HG02970 (cell line): ENCODE results near the gene PPP1R16B.
"Not testable (repeated sequence)": the region's sequence is repeated elsewhere in the genome, so short reads cannot be mapped to it uniquely, and the experiment has no call there.

ENCODE experiments used
- ATAC-seq: cut with Tn5 transposase; IDR thresholded peaks from one replicate; pipeline ENCODE4 v1.9.1; 2021; ENCODE audit warnings: mild to moderate bottlenecking, moderate library complexity, moderate number of reproducible peaks; ENCODE audit not compliant: unreplicated experiment, low FRiP score

The PPP1R16B gene

GRCh38 chr20:38953630-38954340 lies 148.3 kb downstream of the PPP1R16B start:
- no peak for ATAC-seq

DNA sequence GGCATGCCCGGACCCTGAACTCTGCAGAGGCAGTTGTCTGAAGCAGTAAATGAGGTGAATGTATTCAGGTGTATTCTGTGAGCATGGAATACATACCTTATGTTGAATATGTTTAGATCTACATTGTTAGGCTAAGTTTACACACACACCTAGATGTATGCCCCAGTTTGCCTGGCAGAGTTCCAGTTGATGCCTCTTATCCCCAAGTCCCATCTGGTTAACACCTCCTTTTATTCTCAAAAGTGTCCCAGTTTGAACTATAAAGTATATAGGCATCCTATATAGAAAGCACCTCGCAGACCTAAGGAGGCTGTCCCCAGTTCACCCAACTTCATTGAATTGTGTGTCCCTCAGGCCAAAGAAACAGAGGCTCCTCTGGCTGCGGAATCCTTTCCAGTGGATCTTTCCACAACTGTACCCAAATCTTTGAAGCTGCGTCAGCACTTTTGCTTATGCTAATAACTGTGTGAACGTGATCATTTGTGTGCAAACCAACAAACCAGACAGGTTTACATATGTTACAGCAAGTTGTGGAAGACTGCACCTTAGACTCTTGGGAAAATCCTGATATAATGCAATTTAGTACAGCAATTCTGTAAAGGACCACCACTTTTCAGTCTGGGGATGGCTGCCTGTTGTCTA lies 151.9 kb downstream of the PPP1R16B start:
- no peak for ATAC-seq

GRCh38 chr20:38957915-38958485 lies 152.5 kb downstream of the PPP1R16B start:
- ATAC-seq = no peak

- not testable (repeated sequence) for ATAC-seq
Observed at GRCh38 chr20:38960187-38960687, 154.7 kb downstream of the PPP1R16B start.

DNA sequence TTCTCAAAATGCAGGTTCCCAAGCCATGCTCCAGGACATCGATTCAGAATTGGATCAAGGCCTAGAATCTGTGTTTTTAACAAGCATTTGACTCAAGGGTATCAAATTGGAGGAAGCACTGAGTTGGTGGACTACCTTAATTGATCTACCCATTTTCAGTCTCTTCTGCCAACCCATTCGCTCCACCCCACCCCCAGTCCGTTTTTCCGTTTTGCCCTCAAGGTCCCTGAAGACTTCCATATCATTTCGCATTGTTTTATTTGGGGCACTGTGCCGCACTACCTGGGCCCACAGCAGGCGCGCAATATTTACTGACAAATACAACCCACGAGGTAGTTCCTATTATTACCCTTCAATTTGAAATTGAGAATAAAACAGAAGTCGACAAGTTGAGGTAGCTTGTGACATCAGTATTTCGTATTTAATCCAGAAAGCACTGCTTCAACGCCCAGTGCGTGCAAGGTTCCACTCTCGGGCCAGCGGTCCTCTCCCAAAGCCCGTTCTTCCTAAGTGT lies 156.1 kb downstream of the PPP1R16B start:
- no peak for ATAC-seq

DNA sequence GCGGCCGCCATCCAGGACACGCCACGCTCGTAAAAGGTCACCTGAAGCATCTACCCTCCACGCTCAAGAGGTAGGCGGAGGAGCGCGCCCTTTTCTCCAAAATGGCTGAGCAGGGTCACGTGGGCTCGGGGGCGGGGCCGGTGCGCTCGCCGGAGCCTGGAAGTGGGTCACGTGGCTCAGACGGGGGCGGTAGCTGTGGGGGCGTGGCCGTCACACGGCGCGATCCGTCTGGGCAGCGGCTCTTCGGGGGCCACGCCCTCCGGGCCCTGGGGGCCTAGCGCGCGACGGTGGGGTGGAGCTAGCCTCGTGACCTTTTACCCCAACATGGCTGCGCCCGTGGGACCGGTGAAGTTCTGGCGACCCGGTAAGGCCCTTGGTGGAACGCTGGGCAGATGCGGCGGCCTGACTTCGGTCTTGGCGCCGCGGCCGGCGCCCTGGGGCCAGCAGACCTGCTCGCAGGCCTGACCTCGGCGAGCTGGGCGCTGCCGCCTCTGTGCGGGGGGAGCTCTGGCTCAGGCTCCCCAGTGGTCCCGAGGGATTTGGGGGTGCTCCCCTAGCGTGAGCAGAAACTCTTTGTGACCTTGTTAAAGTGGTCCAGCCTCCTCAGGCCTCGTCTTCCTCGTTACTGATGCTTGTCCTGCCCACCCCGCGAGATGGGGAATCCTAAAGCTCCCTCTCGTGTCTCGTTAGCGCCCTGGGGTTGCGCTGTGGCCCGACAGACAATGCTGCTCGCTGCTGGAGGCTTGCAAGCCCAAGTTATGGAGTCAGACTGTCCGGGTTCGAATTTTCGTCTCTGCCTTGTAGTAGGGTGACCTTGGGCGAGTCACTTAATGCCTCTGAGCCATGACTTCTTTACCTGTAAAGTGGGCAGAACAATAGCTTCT lies 156.8 kb downstream of the PPP1R16B start, which contains the start of gene DHX35:
Gene DHX35, plus strand, starts transcription at position 301 of the 884 bp plus-strand sequence. Its CDS starts 24 bp downstream, at position 325.
- peak; percentile 98 for ATAC-seq

GRCh38 chr20:38962928-38963401 lies 157.5 kb downstream of the PPP1R16B start:
- no peak for ATAC-seq

DNA sequence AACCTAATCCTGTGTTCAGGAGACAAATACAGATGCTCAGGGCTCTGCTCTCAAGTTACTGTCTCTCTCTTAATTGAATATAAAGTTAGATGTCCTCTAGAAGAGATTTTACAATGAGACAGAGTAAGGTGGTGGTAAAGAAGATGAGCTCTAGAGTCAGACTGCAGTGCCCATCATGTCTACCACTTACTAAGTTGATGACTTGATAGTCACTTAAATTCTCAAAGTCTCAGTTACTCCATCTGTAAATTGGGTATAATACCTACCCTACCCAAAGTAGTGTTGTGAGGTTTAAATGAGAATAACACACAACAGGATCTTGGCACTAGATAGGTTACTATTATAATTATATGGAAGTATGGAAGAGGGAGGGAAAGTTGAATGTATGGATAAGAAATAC lies 158.2 kb downstream of the PPP1R16B start:
- no peak for ATAC-seq

GRCh38 chr20:38965264-38965663 lies 159.8 kb downstream of the PPP1R16B start:
- no peak for ATAC-seq

DNA sequence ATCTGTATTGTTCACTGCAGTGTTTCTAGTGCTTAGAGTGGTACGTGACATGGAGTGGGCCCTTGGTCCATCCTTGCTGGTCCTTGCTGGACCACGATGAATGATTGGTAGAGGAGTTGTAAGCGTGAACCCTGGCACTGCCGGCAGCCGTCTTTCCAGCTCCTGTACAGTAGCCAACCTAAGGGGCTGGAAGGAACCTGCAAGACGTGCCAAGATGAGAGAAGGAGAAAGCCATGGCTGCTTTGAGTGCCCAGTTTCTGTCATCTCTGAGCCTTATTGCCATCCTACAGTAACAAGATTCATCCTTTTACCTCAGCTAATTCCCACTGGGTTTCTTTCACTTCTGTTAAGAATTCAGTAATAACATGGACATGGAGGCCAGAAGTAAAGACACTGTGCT lies 162.6 kb downstream of the PPP1R16B start:
- ATAC-seq = no peak

DNA sequence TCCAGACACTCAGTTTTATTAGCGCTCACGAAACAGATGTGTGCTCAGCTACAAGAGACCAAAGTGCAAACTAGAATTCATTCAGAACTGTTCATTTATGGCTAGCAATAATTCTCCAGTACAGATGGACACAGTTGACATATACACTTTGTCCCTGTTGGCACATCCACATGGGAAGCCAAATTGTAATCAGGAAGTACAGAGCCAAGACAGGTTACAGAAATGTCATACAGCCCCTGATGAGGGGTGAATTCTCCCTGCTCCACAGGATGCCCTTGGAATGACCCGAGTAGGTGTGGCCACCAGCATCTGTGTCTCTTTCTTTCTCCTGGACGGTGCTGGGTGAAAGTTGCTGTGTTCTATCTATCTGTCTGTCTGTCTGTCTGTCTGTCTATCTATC lies 164.2 kb downstream of the PPP1R16B start:
- no peak for ATAC-seq

GRCh38 chr20:38970302-38970701 lies 164.8 kb downstream of the PPP1R16B start:
- no peak for ATAC-seq
